Left lung (tissue), 10 donors: Measurements from ENCODE around the gene TBC1D24. TPM values are rescaled to one million over a fixed set of nuclear protein-coding genes. Genes with fewer than 3 reads are reported as not detected.

Experiments
- ATAC-seq: fragments of 200-7000 bp; cut with Tn5 transposase; one replicate; pipeline ENCODE4 v1.9.1; 2020; ENCODE audit warnings: moderate library complexity
- DNase-seq, 4 donors: peaks; one replicate each; pipeline ENCODE4 v3.0.0-alpha.2; 2013 to 2020
- H3K27ac ChIP-seq, 2 donors: fragments of 200-600 bp; sonication (generic) in 1 of 2; one replicate each; pipeline versions ENCODE4 v1.5.0 to v1.8.0; 2020 to 2021
- H3K27me3 ChIP-seq, 2 donors: fragments of 200-600 bp; sonication (generic) in 1 of 2; one replicate each; pipeline versions ENCODE4 v1.5.0 to v1.8.0; 2020 to 2021
- H3K36me3 ChIP-seq, 2 donors: fragments of 200-600 bp; sonication (generic) in 1 of 2; one replicate each; pipeline versions ENCODE4 v1.5.0 to v1.8.0; 2020 to 2021
- H3K4me1 ChIP-seq, 2 donors: fragments of 200-600 bp; one replicate each; pipeline ENCODE4 v1.8.0; 2021
- H3K4me3 ChIP-seq, 2 donors: fragments of 200-600 bp; sonication (generic) in 1 of 2; one replicate each; pipeline versions ENCODE4 v1.5.0 to v1.8.0; 2020 to 2021; ENCODE audit warnings: mild to moderate bottlenecking in 1 of 2
- H3K9me3 ChIP-seq, 2 donors: fragments of 200-600 bp; sonication (generic) in 1 of 2; one replicate each; pipeline versions ENCODE4 v1.5.0 to v1.8.0; 2020 to 2021
- CTCF ChIP-seq, 2 donors: fragments of 200-600 bp; sonication (generic) in 1 of 2; IDR thresholded peaks; one replicate each; pipeline versions ENCODE4 v1.5.0 to v1.8.0; 2021; ENCODE audit warnings: antibody characterized with exemption in 2 of 2
- intact Hi-C, 2 donors: fragments of 100-400 bp; cut with DNase I; formaldehyde crosslinking; loops; one replicate each; pipeline versions ENCODE4 v1.11.2 to v1.14.2; 2022
- polyA plus RNA-seq, 6 donors: library from polyadenylated mRNA; unstranded; fragments of 120-200 nt; gene quantifications; one replicate each; pipeline ENCODE4 v1.2.1, GENCODE V29; 2013; ENCODE audit not compliant: insufficient read length in 6 of 6
- total RNA-seq, 2 donors: library from RNA; stranded (reverse); fragmentation: NEBNext Ultra II Directional; extraction: Animal tissue kit (Norgen Biotek cat#: 25700); gene quantifications; one replicate each; pipeline ENCODE4 v1.2.1, GENCODE V29; 2021
- donor health status: DM: no; HTN: yes; CAD: no.
- donor health status: DM: no; HTN: no; CAD: no.

The TBC1D24 gene
- total and polyA plus RNA-seq, 8 donors = 14.2 to 41.4 (median 17.9) TPM

GRCh38 chr16:2465653-2466415 is 9.1 kb upstream of the TBC1D24 start:
- Histone ChIP-seq H3K4me3 (no peak overlapping the region), H3K27ac (no peak overlapping the region), H3K9me3 (no peaks in the 10 kb centered on the region), H3K36me3 (no peaks in the 10 kb centered on the region), H3K27me3 (peaks cover 0 to 46% of the 10 kb centered on the region in 2 donors), H3K4me1 (peaks cover 6 to 30% of the 10 kb centered on the region in 2 donors)
- DNase-seq = peak in 1 of 4 donors; percentile 25
- no peak for ATAC-seq
- intact Hi-C loops = no loop called here
- no peak for TF ChIP-seq CTCF (IDR thresholded peaks at IDR 0.05)

GRCh38 chr16:2466667-2467527 is 8.0 kb upstream of the TBC1D24 start:
- peaks cover 14 to 39% of the 10 kb centered on the region in 2 donors for H3K4me1 ChIP-seq
- ATAC-seq (no peak), DNase-seq (peak in 1 of 4 donors; percentile 61)
- no peaks in the 10 kb centered on the region for H3K9me3 ChIP-seq
- H3K27ac ChIP-seq = no peak overlapping the region
- H3K36me3 ChIP-seq = no peaks in the 10 kb centered on the region
- no peak for TF ChIP-seq CTCF (IDR thresholded peaks at IDR 0.05)
- H3K4me3 ChIP-seq = no peak overlapping the region
- peaks cover 0 to 57% of the 10 kb centered on the region in 2 donors for H3K27me3 ChIP-seq
- intact Hi-C loops = no loop called here

GRCh38 chr16:2467528-2468232 is 7.2 kb upstream of the TBC1D24 start:
- TF ChIP-seq CTCF (IDR thresholded peaks at IDR 0.05) = no peak
- peak in 3 of 4 donors; percentile 76 to 94 (median 80) for DNase-seq

GRCh38 chr16:2468233-2468724 is 6.6 kb upstream of the TBC1D24 start:
- Histone ChIP-seq H3K9me3 (no peaks in the 10 kb centered on the region), H3K27ac (peak overlapping the region in 1 of 2 donors; percentile 62), H3K4me1 (peaks cover 18 to 52% of the 10 kb centered on the region in 2 donors), H3K27me3 (peaks cover 0 to 70% of the 10 kb centered on the region in 2 donors), H3K4me3 (peak overlapping the region; percentile 30 to 40), H3K36me3 (no peaks in the 10 kb centered on the region)
- intact Hi-C loops = no loop called here
- no peak for TF ChIP-seq CTCF (IDR thresholded peaks at IDR 0.05)
- no peak for DNase-seq
- peak; percentile 27 for ATAC-seq

More at GRCh38 chr16:2467528-2468232, 7.2 kb upstream of the TBC1D24 start:
- intact Hi-C loops = no loop called here
- Histone ChIP-seq H3K4me1 (peaks cover 16 to 46% of the 10 kb centered on the region in 2 donors), H3K9me3 (no peaks in the 10 kb centered on the region), H3K27me3 (peaks cover 0 to 64% of the 10 kb centered on the region in 2 donors), H3K36me3 (no peaks in the 10 kb centered on the region), H3K4me3 (peak overlapping the region; percentile 30 to 40), H3K27ac (peak overlapping the region in 1 of 2 donors; percentile 62)
- peak; percentile 75 for ATAC-seq
